ENCODE data around the gene TMPRSS9. TPM values are rescaled to one million over a fixed set of nuclear protein-coding genes. Genes with fewer than 3 reads are reported as not detected.
A peak's percentile ranks its signal among the peaks of the same experiment; 100 is the strongest.

The TMPRSS9 gene
- under 1 TPM in 1 of 2 experiments, not detected in 1; 0.22 TPM for total RNA-seq

DNA sequence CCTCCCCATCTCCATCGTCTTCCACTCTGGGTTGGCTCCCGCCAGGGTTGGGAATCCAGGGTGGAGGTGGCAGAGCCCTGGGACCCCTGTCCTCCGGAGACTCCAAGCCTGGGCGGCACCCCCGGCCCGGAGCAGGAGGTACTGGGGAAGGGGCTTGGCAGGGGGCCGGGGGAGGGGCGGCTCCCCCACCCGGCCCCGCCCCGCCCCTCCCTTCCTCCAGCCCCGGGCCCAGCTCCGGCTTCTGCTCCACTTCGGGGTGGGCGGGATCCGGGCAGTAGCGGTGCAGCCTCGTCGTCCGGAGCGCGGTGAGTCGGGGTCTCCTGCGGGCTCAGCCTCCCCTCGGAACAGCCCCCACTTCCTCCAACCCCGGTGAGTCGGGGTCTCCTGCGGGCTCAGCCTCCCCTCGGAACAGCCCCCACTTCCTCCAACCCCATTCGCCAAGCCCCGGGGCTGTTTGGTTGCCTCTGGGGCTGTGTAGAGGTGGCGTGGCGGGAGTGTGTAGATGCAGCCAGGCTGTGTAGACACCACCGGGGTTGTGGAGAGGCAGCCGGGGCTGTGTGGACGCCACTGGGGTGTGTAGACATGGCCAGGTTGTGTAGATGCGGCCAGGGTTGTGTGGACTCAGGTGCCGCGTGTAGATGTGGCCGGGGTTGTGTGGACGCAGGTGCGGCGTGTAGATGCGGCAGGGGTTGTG is at the start of gene TMPRSS9:
TMPRSS9 (plus strand) TSS at position 274 of the 694 bp plus-strand sequence. CDS start 29,521 bp downstream, outside the sequence.
- peaks cover 13% of the 10 kb centered on the region for H3K27me3 Mint-ChIP-seq
- no peak for DNase-seq
- no peaks in the 10 kb centered on the region for H3K36me3 Mint-ChIP-seq
- POLR2A ChIA-PET: no interaction called here
- no peak within 1 kb of the TSS for H3K4me3 Mint-ChIP-seq
- H3K27ac Mint-ChIP-seq: no peak within 1 kb of the TSS
- no peak for ATAC-seq (ENCODE audit: low read depth)
- peaks cover 1% of the 10 kb centered on the region for H3K4me1 Mint-ChIP-seq
- peaks cover 5% of the 10 kb centered on the region for H3K9me3 Mint-ChIP-seq

DNA sequence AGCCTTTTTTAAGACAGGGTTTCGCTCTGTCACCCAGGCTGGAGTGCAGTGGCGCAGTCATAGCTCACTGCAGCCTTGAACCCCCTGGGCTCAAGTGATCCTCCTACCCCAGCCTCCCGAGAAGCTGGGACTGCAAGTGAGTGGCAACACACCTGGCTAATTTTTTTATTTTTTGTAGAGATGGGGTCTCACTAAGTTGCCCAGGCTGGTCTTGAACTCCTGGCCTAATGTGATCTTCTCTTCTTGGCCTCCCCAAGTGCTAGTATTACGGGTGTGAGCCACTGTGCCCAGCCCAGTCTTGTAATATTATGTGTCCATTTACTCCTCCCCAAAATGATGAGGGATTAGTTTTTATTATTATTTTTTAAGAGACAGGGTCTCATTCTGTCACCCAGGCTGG is 49.0 kb upstream of the TMPRSS9 start:
- peaks cover 57% of the 10 kb centered on the region for H3K27me3 Mint-ChIP-seq
- H3K27ac Mint-ChIP-seq: no peak overlapping the region
- no peak for DNase-seq
- POLR2A ChIA-PET: interaction anchor here (0.6 to 0.7 kb wide), 2 partner anchors 70 to 81 kb away, joined by 3 to 5 read pairs; no protein-coding TSS in a partner anchor
- ATAC-seq (ENCODE audit: low read depth): no peak
- H3K9me3 Mint-ChIP-seq: peaks cover 8% of the 10 kb centered on the region
- no peak overlapping the region for H3K4me3 Mint-ChIP-seq
- H3K4me1 Mint-ChIP-seq: peaks cover 2% of the 10 kb centered on the region
- H3K36me3 Mint-ChIP-seq: no peaks in the 10 kb centered on the region

DNA sequence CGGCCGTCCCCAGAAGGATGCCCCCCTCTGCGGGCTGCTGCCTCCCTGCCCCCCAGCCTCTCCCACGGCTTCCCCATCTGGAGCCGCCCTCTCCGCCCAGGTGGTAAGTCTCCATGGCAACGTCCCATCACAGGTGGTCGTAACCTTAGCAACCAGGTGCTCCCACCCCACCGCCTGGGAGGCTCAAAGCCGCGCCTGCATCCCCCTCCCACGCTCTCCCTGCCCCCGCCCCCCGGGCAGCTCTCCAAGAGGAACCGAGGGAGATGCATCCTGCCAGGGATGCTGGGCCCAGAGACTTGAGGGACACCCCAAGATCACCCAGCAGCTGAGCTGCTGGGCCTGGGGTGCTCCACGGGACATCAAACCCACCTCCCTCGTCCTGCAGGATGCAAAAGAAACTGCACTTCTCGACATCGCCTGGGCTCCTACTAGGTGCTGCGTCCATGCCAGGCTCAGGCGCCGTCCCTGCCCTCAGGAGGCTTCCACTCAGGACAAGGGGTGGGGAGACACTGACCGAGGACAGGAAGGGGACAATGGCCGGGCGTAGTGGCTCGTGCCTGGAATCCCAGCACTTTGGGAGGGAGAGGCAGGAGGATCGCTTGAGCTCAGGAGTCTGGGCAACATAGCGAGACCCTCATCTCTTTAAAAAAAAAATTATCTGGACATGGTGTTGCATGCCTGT is 47.1 kb upstream of the TMPRSS9 start:
- Mint-ChIP-seq H3K9me3 (peaks cover 8% of the 10 kb centered on the region), H3K27ac (no peak overlapping the region), H3K36me3 (no peaks in the 10 kb centered on the region), H3K4me3 (no peak overlapping the region), H3K27me3 (peaks cover 52% of the 10 kb centered on the region), H3K4me1 (peaks cover 2% of the 10 kb centered on the region)
- DNase-seq: no peak
- no peak for ATAC-seq (ENCODE audit: low read depth)
- POLR2A ChIA-PET: no interaction called here

DNA sequence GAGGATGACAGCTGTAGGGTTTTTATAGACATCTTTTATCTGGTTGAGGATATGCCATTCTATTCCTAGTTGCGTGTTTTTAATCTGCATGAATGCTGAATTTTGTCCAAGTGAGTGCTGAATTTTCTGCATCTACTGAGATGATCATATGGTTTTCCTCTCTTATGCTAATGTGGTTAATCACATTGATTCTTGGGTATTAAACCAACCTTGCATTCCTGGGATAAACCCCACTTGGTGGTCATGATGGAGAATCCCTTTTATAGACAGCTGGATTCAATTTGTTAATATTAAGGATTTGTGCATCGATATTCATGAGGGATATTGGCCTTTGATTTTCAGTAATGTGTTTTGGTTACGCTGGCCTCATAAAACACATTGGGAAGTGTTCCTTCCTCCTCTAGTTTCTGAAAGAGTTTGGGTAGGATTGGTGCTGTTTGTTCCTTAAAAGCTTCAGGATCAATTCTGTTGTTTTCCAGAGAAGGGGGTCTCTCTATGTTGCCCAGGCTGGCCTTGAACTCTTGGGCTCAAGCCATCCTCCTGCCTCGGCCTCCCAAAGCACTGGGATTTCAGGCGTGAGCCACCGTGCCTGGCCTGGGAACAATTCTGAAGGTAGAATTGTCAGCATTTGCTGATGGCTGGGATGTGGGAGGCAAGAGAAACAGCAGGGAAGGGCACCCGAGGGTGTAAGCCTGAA is 44.8 kb upstream of the TMPRSS9 start:
- Mint-ChIP-seq H3K36me3 (no peaks in the 10 kb centered on the region), H3K4me3 (no peak overlapping the region), H3K27ac (no peak overlapping the region), H3K9me3 (peaks cover 8% of the 10 kb centered on the region), H3K27me3 (peaks cover 31% of the 10 kb centered on the region), H3K4me1 (no peaks in the 10 kb centered on the region)
- DNase-seq (no peak), ATAC-seq (ENCODE audit: low read depth) (no peak)
- POLR2A ChIA-PET: interaction anchor here (0.6 kb wide), 1 partner anchor 14 kb away, joined by 6 read pairs; no protein-coding TSS in a partner anchor

DNA sequence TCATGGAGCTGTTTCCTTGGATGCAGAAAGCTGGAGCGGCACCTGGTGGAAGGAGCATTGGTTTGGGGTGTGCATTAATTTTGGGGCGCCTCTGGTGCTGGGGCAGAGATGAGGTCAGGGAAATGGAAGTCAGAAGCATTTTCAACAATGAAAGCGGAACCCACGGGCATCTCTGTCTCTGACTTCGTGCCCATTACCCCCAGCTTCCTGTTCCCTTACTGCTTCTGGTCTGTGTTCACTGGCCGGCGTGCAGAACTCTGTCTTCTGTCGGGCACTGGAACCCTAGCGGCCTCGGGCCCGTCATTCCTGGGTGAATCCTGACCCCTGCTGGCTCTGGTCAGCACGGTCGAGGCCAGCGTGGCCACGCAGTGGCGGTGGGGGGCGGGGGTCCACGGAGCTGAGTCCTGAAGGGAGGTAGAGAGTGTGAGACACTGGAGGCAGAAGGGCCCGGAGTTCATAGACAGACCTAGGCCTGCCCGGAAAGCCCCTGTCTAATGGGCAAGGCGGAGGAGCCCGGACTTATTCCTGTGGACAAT is 44.2 kb upstream of the TMPRSS9 start:
- DNase-seq: no peak
- ATAC-seq (ENCODE audit: low read depth): peak; percentile 55
- H3K36me3 Mint-ChIP-seq: no peaks in the 10 kb centered on the region
- H3K27me3 Mint-ChIP-seq: peaks cover 25% of the 10 kb centered on the region
- H3K27ac Mint-ChIP-seq: no peak overlapping the region
- no peak overlapping the region for H3K4me3 Mint-ChIP-seq
- peaks cover 8% of the 10 kb centered on the region for H3K9me3 Mint-ChIP-seq
- H3K4me1 Mint-ChIP-seq: no peaks in the 10 kb centered on the region
- POLR2A ChIA-PET: interaction anchor here (0.6 to 1.0 kb wide), 3 partner anchors 12 to 112 kb away, joined by 4 to 6 read pairs (median 4); partner anchors contain the start of genes LSM7 and TIMM13

DNA sequence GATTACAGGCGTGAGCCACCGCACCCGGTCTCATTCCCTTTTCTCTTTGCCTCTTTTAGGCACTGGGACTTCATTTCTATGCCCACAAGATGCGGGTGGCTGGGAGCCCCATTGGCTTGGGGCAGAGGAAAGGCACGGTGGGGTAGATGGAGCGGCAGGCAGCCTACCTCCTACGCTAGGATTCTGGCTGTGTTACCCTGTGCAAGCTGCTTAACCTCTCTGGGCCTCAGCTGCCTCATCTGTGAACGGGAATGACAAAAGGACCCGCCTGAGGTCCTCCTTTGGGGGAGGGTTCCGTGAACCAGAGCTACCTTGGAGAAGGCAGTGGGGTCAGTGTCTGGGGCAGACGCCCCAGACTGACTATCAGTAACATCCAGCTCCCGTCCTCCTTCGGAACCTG is 42.8 kb upstream of the TMPRSS9 start:
- Mint-ChIP-seq H3K27me3 (peaks cover 18% of the 10 kb centered on the region), H3K9me3 (peaks cover 8% of the 10 kb centered on the region), H3K4me1 (no peaks in the 10 kb centered on the region), H3K36me3 (no peaks in the 10 kb centered on the region), H3K4me3 (no peak overlapping the region), H3K27ac (no peak overlapping the region)
- POLR2A ChIA-PET: no interaction called here
- ATAC-seq (ENCODE audit: low read depth): no peak
- DNase-seq: no peak

DNA sequence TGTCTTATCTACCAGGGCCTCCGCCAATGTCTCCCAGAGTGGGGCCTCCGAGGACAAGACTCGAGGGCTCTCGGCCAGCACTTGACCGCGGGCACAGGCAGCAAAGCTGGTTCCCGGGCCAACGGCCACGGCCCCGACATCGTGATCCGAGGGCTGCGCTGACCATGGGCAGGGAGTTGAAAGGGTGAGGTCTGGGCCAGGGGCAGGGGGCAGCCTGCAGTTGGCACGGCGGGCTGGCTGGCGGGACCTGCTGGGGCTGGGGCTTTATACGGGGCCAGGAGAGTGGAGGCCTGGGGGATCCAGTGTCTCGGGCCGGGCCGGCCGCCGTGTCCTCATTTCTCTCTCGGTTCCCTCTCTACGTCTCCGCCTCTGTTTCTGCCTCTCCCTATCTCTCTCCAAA is 42.3 kb upstream of the TMPRSS9 start:
- Mint-ChIP-seq H3K4me1 (no peaks in the 10 kb centered on the region), H3K27ac (no peak overlapping the region), H3K4me3 (no peak overlapping the region), H3K27me3 (peaks cover 18% of the 10 kb centered on the region), H3K36me3 (no peaks in the 10 kb centered on the region), H3K9me3 (peaks cover 8% of the 10 kb centered on the region)
- ATAC-seq (ENCODE audit: low read depth) (no peak), DNase-seq (no peak)
- POLR2A ChIA-PET: no interaction called here

DNA sequence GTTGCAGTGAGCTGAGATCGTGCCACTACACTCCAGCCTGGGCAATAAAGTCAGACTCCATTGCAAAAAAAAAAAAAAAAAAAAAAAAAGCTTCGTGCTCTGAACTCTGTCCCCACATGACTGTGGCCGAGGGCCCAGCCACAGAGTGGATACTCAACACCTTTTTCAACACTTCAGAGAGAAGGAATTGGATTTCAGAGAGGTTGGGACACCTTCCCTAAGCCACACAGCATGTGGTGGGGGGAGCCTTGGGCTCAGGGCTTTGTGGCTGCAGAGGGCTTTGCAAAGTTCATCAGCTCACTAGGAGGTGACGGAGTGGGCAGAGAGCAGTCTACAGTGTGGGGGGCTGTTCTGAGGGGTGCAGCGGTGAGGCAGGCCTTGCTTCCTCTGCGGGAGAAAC is 41.1 kb upstream of the TMPRSS9 start:
- H3K27ac Mint-ChIP-seq: no peak overlapping the region
- H3K4me1 Mint-ChIP-seq: no peaks in the 10 kb centered on the region
- H3K4me3 Mint-ChIP-seq: no peak overlapping the region
- POLR2A ChIA-PET: interaction anchor here (0.7 to 1.0 kb wide), 3 partner anchors 9 to 632 kb away, joined by 3 read pairs; partner anchors contain the start of genes GADD45B and LSM7
- DNase-seq (no peak), ATAC-seq (ENCODE audit: low read depth) (no peak)
- H3K36me3 Mint-ChIP-seq: no peaks in the 10 kb centered on the region
- peaks cover 8% of the 10 kb centered on the region for H3K27me3 Mint-ChIP-seq
- H3K9me3 Mint-ChIP-seq: peaks cover 8% of the 10 kb centered on the region

DNA sequence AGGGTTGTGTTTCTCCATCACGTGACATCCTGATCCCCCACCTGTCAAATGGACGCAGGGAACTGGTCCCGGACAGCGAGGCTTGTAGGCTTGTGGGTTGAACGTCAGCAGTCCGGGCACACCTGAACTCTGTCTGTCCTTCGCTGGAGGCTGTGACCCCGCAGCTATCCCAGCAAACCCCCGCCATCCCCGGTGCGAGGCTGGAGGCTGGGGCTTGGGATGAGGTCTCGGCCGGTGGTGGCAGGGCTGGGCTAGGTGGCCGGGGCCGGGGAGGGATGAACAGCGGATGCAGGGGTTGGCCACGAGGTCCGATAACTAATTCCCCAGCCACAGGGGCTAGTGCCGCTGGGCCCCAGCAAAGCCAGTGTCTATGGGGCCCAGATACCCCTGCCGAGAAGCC is 40.5 kb upstream of the TMPRSS9 start:
- Mint-ChIP-seq H3K4me1 (peaks cover 3% of the 10 kb centered on the region), H3K4me3 (no peak overlapping the region), H3K9me3 (peaks cover 6% of the 10 kb centered on the region), H3K36me3 (no peaks in the 10 kb centered on the region), H3K27me3 (peaks cover 7% of the 10 kb centered on the region), H3K27ac (no peak overlapping the region)
- DNase-seq (no peak), ATAC-seq (ENCODE audit: low read depth) (no peak)
- POLR2A ChIA-PET: interaction anchor here (0.8 to 1.0 kb wide), 2 partner anchors 9 to 156 kb away, joined by 3 read pairs; partner anchors contain the start of genes GADD45B and LSM7

DNA sequence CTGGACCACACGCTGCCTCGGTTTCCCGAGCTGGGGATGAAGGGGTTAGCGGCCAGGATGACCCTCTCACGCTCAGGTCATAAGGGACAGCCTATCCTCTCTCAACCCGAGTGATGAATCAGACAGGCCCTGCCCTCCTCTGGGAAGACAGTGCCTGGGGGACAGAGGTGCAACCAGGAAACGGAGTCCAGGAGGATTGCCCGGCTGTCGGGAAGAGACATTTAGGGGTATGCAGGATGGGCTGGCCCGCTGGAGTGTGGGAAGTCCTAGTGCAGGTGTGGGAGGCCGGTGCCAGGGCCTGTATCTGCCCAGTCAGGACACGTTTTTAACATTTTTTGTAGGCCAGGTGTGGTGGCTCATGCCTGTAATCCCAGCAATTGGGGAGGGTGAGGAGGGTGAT is 40.0 kb upstream of the TMPRSS9 start:
- POLR2A ChIA-PET: no interaction called here
- H3K9me3 Mint-ChIP-seq: peaks cover 3% of the 10 kb centered on the region
- H3K27ac Mint-ChIP-seq: no peak overlapping the region
- DNase-seq: no peak
- peaks cover 2% of the 10 kb centered on the region for H3K27me3 Mint-ChIP-seq
- no peaks in the 10 kb centered on the region for H3K36me3 Mint-ChIP-seq
- ATAC-seq (ENCODE audit: low read depth): no peak
- no peak overlapping the region for H3K4me3 Mint-ChIP-seq
- peaks cover 4% of the 10 kb centered on the region for H3K4me1 Mint-ChIP-seq

DNA sequence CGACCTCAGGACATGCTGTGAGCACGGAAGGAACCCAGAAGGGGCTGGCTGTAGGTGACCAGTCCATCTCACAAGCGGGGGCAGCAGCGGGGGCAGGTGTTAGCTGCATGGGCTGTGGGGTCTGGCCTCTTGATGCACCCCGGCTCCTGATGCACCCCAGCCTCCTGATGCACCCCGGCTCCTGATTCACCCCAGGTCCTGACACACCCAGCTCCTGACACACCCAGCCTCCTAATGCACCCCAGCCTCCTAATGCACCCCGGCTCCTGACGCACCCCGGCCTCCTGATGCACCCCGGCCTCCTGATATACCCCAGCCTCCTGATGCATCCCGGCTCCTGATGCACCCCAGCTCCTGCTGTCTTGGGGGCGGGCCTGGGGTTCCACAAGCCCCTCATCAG is 39.1 kb upstream of the TMPRSS9 start:
- POLR2A ChIA-PET: interaction anchor here (0.7 kb wide), 1 partner anchor 126 kb away, joined by 3 read pairs; no protein-coding TSS in a partner anchor

DNA sequence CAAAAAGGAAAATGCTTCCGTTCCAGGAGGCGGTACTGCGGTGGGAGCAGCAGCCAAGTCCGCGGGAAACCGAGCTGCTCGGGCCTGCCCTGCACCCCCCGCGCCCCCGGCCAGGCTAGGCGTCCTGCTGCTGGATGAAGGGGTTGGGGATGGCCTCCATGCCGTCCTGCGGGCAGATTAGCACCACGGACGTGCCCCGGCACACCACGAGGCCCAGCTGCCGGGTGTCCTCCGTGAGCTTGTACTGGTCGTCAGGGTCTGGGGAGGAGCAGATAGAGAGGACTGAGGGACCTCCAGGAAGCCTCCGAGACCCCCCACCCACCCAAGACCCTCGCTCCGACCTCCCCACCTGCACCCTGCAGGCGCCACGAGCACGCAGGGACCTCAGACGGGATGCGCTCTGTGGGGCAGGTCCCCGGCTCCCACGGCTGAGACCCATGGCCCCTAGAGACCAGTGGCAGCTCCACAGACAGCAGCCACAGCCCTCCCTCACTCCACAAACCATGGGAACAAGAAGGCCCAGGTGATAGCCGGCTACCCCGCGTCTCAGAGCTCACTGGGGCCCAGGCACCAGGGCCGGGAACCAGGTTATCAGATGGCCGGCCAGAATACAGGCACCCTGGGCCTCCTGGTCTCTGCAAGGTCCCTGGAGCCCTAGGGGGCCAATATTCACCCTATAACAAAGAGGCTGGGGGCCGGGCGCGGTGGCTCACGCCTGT is 38.3 kb upstream of the TMPRSS9 start:
- ATAC-seq (ENCODE audit: low read depth) (no peak), DNase-seq (no peak)
- peaks cover 16% of the 10 kb centered on the region for H3K4me1 Mint-ChIP-seq
- no peak overlapping the region for H3K27ac Mint-ChIP-seq
- H3K9me3 Mint-ChIP-seq: no peaks in the 10 kb centered on the region
- peaks cover 1% of the 10 kb centered on the region for H3K27me3 Mint-ChIP-seq
- peaks cover 8% of the 10 kb centered on the region for H3K36me3 Mint-ChIP-seq
- POLR2A ChIA-PET: interaction anchor here (0.5 to 0.7 kb wide), 2 partner anchors 116 to 125 kb away, joined by 3 read pairs; no protein-coding TSS in a partner anchor
- H3K4me3 Mint-ChIP-seq: no peak overlapping the region

More for the DNA sequence above, 39.1 kb upstream of the TMPRSS9 start:
- no peak for DNase-seq
- H3K9me3 Mint-ChIP-seq: no peaks in the 10 kb centered on the region
- H3K27me3 Mint-ChIP-seq: peaks cover 1% of the 10 kb centered on the region
- H3K4me1 Mint-ChIP-seq: peaks cover 11% of the 10 kb centered on the region
- H3K27ac Mint-ChIP-seq: no peak overlapping the region
- no peak for ATAC-seq (ENCODE audit: low read depth)
- H3K4me3 Mint-ChIP-seq: no peak overlapping the region
- H3K36me3 Mint-ChIP-seq: peaks cover 6% of the 10 kb centered on the region

All from activated naive CD8-positive, alpha-beta T cell treated with anti-CD3 and anti-CD28 coated beads, Interleukin-2, amount 10 ng/mL, durations not matched to agents 7 days and 5 days (primary cell).